DLD1 (cell line): ENCODE measurements around the gene ATIC.

ENCODE experiments used
- in situ Hi-C: cut with HindIII; loops from 2 replicates; pipeline ENCODE4 v1.10.0; 2017; ENCODE audit warnings: low sequenced_read_pairs

The ATIC gene

GRCh38 chr2:215374642-215375466 lies 63.0 kb downstream of the ATIC start:
- in situ Hi-C loops = no loop called here

- in situ Hi-C loops = no loop called here
These were observed 63.6 kb downstream of the ATIC start for GRCh38 chr2:215375467-215375830.

GRCh38 chr2:215376103-215376780 lies 64.4 kb downstream of the ATIC start:
- in situ Hi-C loops = no loop called here

- in situ Hi-C loops = no loop called here
These were observed 65.4 kb downstream of the ATIC start for GRCh38 chr2:215377283-215377682.

- in situ Hi-C loops = no loop called here
These were observed 66.2 kb downstream of the ATIC start for GRCh38 chr2:215378045-215378444.

- in situ Hi-C loops = no loop called here
These were observed 67.2 kb downstream of the ATIC start for GRCh38 chr2:215379039-215379438.

- in situ Hi-C loops = no loop called here
These were observed 68.1 kb downstream of the ATIC start for GRCh38 chr2:215379948-215380347.

- in situ Hi-C loops = no loop called here
These were observed 68.8 kb downstream of the ATIC start for GRCh38 chr2:215380699-215381098.

- in situ Hi-C loops = no loop called here
These were observed 70.2 kb downstream of the ATIC start for GRCh38 chr2:215382011-215382410.

- in situ Hi-C loops = no loop called here
These were observed 70.6 kb downstream of the ATIC start for GRCh38 chr2:215382480-215382879.

- in situ Hi-C loops = no loop called here
These were observed 71.9 kb downstream of the ATIC start for GRCh38 chr2:215383652-215384279.

- in situ Hi-C loops = no loop called here
These were observed 72.9 kb downstream of the ATIC start for GRCh38 chr2:215384710-215385109.

GRCh38 chr2:215386566-215386965 lies 74.7 kb downstream of the ATIC start:
- in situ Hi-C loops = no loop called here

GRCh38 chr2:215388002-215388728 lies 76.3 kb downstream of the ATIC start:
- in situ Hi-C loops = no loop called here

GRCh38 chr2:215390550-215390913 lies 78.7 kb downstream of the ATIC start:
- in situ Hi-C loops = no loop called here

GRCh38 chr2:215391531-215391930 lies 79.7 kb downstream of the ATIC start:
- in situ Hi-C loops = no loop called here

- in situ Hi-C loops = no loop called here
These were observed 80.3 kb downstream of the ATIC start for GRCh38 chr2:215392164-215392563.

GRCh38 chr2:215392687-215393270 lies 80.9 kb downstream of the ATIC start:
- in situ Hi-C loops = no loop called here

- in situ Hi-C loops = no loop called here
These were observed 82.4 kb downstream of the ATIC start for GRCh38 chr2:215394102-215394805.

GRCh38 chr2:215395687-215396460 lies 84.0 kb downstream of the ATIC start:
- in situ Hi-C loops = no loop called here
